ENCODE measurements around the gene LHX6.

LHX6 gene

DNA sequence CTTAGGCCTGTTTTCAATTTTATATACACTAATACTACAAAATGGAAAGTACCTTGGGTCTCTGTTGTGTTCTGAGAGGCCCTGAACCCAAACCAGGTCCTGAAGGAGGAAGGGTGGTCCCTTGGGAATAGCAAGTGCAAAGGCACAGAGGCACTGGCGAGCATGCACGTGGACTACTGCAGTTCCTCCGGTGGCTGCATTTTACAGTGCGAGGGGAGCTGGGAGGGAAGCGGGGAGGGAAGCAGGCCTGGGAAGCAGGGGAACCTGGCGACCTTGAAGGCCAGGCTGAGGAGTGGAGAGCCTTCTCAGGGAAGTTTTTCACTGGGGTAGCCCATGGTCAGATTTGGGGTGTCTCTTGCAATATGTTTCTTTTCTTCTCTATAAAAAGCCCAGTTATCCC lies 35.1 kb downstream of the LHX6 start:
- Histone ChIP-seq H3K79me2 (ENCODE audit: low read length) (no peaks in the 10 kb centered on the region), H3K9me3 (ENCODE audit: insufficient read depth, low read length) (no peaks in the 10 kb centered on the region), H3K9ac (ENCODE audit: low read length) (no peak overlapping the region), H2AFZ (ENCODE audit: low read depth, low read length) (no peak overlapping the region), H3K36me3 (replicated peaks; ENCODE audit: low read depth, low read length) (no peaks in the 10 kb centered on the region), H3K4me1 (ENCODE audit: low read length) (peaks cover 18% of the 10 kb centered on the region), H3K27ac (ENCODE audit: low read length) (no peak overlapping the region), H4K20me1 (ENCODE audit: insufficient read depth, low read length) (no peaks in the 10 kb centered on the region), H3K27me3 (ENCODE audit: low read depth, low read length) (peaks cover 14% of the 10 kb centered on the region; the same call in 1 of the 2 replicates), H3K4me2 (ENCODE audit: low read length) (no peak overlapping the region), H3K4me3 (ENCODE audit: low read length) (no peak overlapping the region)
- TF ChIP-seq EZH2phosphoT487 (IDR thresholded peaks at IDR 0.05; ENCODE audit: low read depth) = no peak
- TF ChIP-seq, protein P1, sequence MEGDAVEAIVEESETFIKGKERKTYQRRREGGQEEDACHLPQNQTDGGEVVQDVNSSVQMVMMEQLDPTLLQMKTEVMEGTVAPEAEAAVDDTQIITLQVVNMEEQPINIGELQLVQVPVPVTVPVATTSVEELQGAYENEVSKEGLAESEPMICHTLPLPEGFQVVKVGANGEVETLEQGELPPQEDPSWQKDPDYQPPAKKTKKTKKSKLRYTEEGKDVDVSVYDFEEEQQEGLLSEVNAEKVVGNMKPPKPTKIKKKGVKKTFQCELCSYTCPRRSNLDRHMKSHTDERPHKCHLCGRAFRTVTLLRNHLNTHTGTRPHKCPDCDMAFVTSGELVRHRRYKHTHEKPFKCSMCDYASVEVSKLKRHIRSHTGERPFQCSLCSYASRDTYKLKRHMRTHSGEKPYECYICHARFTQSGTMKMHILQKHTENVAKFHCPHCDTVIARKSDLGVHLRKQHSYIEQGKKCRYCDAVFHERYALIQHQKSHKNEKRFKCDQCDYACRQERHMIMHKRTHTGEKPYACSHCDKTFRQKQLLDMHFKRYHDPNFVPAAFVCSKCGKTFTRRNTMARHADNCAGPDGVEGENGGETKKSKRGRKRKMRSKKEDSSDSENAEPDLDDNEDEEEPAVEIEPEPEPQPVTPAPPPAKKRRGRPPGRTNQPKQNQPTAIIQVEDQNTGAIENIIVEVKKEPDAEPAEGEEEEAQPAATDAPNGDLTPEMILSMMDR (IDR thresholded peaks at IDR 0.05; ENCODE audit: low read depth, low read length) = no peak

GRCh38 chr9:122192914-122193525 lies 35.7 kb downstream of the LHX6 start:
- H3K27ac ChIP-seq (ENCODE audit: low read length) = no peak overlapping the region
- H3K4me3 ChIP-seq (ENCODE audit: low read length) = no peak overlapping the region
- H3K9ac ChIP-seq (ENCODE audit: low read length) = no peak overlapping the region
- no peaks in the 10 kb centered on the region for H4K20me1 ChIP-seq (ENCODE audit: insufficient read depth, low read length)
- H3K79me2 ChIP-seq (ENCODE audit: low read length) = no peaks in the 10 kb centered on the region
- no peaks in the 10 kb centered on the region for H3K9me3 ChIP-seq (ENCODE audit: insufficient read depth, low read length)
- H3K4me1 ChIP-seq (ENCODE audit: low read length) = peaks cover 14% of the 10 kb centered on the region
- H2AFZ ChIP-seq (ENCODE audit: low read depth, low read length) = no peak overlapping the region
- no peak for TF ChIP-seq EZH2phosphoT487 (IDR thresholded peaks at IDR 0.05; ENCODE audit: low read depth)
- TF ChIP-seq, protein P1 (IDR thresholded peaks at IDR 0.05; ENCODE audit: low read depth, low read length) = no peak
- no peak overlapping the region for H3K4me2 ChIP-seq (ENCODE audit: low read length)
- no peaks in the 10 kb centered on the region for H3K36me3 ChIP-seq (replicated peaks; ENCODE audit: low read depth, low read length)
- H3K27me3 ChIP-seq (ENCODE audit: low read depth, low read length) = peaks cover 14% of the 10 kb centered on the region; the same call in 1 of the 2 replicates

- TF ChIP-seq EZH2phosphoT487 (IDR thresholded peaks at IDR 0.05; ENCODE audit: low read depth) = no peak
- TF ChIP-seq, protein P1 (IDR thresholded peaks at IDR 0.05; ENCODE audit: low read depth, low read length) = no peak
- no peaks in the 10 kb centered on the region for H3K9me3 ChIP-seq (ENCODE audit: insufficient read depth, low read length)
- peaks cover 14% of the 10 kb centered on the region; the same call in 1 of the 2 replicates for H3K27me3 ChIP-seq (ENCODE audit: low read depth, low read length)
- H3K4me3 ChIP-seq (ENCODE audit: low read length) = no peak overlapping the region
- no peak overlapping the region for H3K9ac ChIP-seq (ENCODE audit: low read length)
- no peaks in the 10 kb centered on the region for H3K79me2 ChIP-seq (ENCODE audit: low read length)
- H3K4me1 ChIP-seq (ENCODE audit: low read length) = peaks cover 8% of the 10 kb centered on the region
- no peak overlapping the region for H3K4me2 ChIP-seq (ENCODE audit: low read length)
- H2AFZ ChIP-seq (ENCODE audit: low read depth, low read length) = no peak overlapping the region
- no peaks in the 10 kb centered on the region for H4K20me1 ChIP-seq (ENCODE audit: insufficient read depth, low read length)
- H3K36me3 ChIP-seq (replicated peaks; ENCODE audit: low read depth, low read length) = no peaks in the 10 kb centered on the region
- H3K27ac ChIP-seq (ENCODE audit: low read length) = no peak overlapping the region
Measured at GRCh38 chr9:122192261-122192875, 36.4 kb downstream of the LHX6 start.

DNA sequence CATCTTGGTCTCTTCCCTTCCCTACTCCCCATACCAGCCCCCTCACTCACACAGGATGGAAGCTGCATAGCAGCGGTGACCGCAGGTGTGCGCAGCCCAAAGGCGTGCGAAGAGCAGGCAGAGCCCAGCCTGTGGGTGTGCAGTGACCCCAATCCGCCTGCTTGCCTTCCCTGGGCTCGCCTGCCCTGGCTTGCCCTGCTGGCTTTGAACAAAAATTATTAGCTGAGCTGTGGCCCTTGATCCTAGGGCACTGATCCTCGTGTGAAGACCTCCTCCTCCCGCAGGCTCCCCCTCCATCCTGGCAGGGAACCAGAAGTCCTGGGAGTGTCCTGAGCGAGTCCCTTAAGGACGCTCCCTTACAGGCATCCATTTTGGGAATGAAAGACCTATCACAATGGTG lies 37.2 kb downstream of the LHX6 start:
- Histone ChIP-seq H3K27ac (ENCODE audit: low read length) (no peak overlapping the region), H2AFZ (ENCODE audit: low read depth, low read length) (no peak overlapping the region), H3K4me3 (ENCODE audit: low read length) (no peak overlapping the region), H3K9me3 (ENCODE audit: insufficient read depth, low read length) (no peaks in the 10 kb centered on the region), H3K79me2 (ENCODE audit: low read length) (no peaks in the 10 kb centered on the region), H4K20me1 (ENCODE audit: insufficient read depth, low read length) (no peaks in the 10 kb centered on the region), H3K4me1 (ENCODE audit: low read length) (no peaks in the 10 kb centered on the region), H3K27me3 (ENCODE audit: low read depth, low read length) (peaks cover 7% of the 10 kb centered on the region; the same call in 1 of the 2 replicates), H3K9ac (ENCODE audit: low read length) (no peak overlapping the region), H3K36me3 (replicated peaks; ENCODE audit: low read depth, low read length) (no peaks in the 10 kb centered on the region), H3K4me2 (ENCODE audit: low read length) (no peak overlapping the region)
- TF ChIP-seq, protein P1 (IDR thresholded peaks at IDR 0.05; ENCODE audit: low read depth, low read length) = no peak
- TF ChIP-seq EZH2phosphoT487 (IDR thresholded peaks at IDR 0.05; ENCODE audit: low read depth) = no peak

All from OCI-LY3 (cell line).